ENCODE measurements around the gene DLG2.

DNA sequence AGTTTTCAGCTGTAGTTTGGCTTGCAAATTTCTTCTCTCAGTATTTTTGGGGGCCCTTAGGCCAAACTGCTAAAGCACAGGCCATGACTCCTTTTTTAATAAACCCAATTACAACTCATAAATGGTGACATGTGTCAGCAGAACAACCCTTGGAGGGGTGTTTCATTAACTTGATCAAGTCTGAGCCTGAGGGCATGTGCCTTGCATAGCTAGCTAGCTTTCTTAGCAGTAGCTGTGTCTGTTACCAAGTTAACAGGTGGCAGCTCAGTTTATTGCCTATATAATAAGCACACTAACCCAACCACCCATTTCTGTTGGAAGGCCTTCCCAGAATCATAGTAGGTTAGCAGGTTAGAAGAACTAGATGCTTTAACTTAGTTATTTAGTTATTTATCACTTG lies 1390.7 kb downstream of the DLG2 start:
- TF ChIP-seq, protein P1, sequence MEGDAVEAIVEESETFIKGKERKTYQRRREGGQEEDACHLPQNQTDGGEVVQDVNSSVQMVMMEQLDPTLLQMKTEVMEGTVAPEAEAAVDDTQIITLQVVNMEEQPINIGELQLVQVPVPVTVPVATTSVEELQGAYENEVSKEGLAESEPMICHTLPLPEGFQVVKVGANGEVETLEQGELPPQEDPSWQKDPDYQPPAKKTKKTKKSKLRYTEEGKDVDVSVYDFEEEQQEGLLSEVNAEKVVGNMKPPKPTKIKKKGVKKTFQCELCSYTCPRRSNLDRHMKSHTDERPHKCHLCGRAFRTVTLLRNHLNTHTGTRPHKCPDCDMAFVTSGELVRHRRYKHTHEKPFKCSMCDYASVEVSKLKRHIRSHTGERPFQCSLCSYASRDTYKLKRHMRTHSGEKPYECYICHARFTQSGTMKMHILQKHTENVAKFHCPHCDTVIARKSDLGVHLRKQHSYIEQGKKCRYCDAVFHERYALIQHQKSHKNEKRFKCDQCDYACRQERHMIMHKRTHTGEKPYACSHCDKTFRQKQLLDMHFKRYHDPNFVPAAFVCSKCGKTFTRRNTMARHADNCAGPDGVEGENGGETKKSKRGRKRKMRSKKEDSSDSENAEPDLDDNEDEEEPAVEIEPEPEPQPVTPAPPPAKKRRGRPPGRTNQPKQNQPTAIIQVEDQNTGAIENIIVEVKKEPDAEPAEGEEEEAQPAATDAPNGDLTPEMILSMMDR (IDR thresholded peaks at IDR 0.05), result no peak
- no peak for TF ChIP-seq POLR2A (IDR thresholded peaks at IDR 0.05)
- no peak for TF ChIP-seq EP300 (IDR thresholded peaks at IDR 0.05)

Measured in ovary (tissue), 3 donors.